ENCODE results near the gene SNORC. TPM values are rescaled to one million over a fixed set of nuclear protein-coding genes. Genes with fewer than 3 reads are reported as not detected.

SNORC gene
- total RNA-seq, 2 donors from 2014 or later, result 1.7 to 8.0 TPM

GRCh38 chr2:232865165-232865564 is 4.9 kb upstream of the SNORC start:
- H3K36me3 ChIP-seq, result no peaks in the 10 kb centered on the region
- TF ChIP-seq POLR2AphosphoS5 (IDR thresholded peaks at IDR 0.05) (no peak), POLR2A (IDR thresholded peaks at IDR 0.05) (no peak), CTCF (IDR thresholded peaks at IDR 0.05) (no peak)
- H3K27me3 ChIP-seq (replicated peaks; ENCODE audit: insufficient read depth), result no peaks in the 10 kb centered on the region
- intact Hi-C loops (cut with DNase I), result no loop called here
- DNase-seq (ENCODE audit: low spot score), result no peak
- no peaks in the 10 kb centered on the region for H3K9me3 ChIP-seq
- H3K4me3 ChIP-seq, result no peak overlapping the region
- no peaks in the 10 kb centered on the region for H3K4me1 ChIP-seq (replicated peaks)
- H3K27ac ChIP-seq, result no peak overlapping the region
- 97% methylated on average over 1 of the region's 1 CpG for WGBS

GRCh38 chr2:232866104-232866503 is 4.0 kb upstream of the SNORC start:
- intact Hi-C loops (cut with DNase I), result no loop called here
- 80% methylated on average over 4 of the region's 4 CpGs for WGBS
- H3K36me3 ChIP-seq, result no peaks in the 10 kb centered on the region
- no peaks in the 10 kb centered on the region for H3K27me3 ChIP-seq (replicated peaks; ENCODE audit: insufficient read depth)
- no peak overlapping the region for H3K27ac ChIP-seq
- TF ChIP-seq POLR2AphosphoS5 (IDR thresholded peaks at IDR 0.05), result no peak
- no peak for TF ChIP-seq CTCF (IDR thresholded peaks at IDR 0.05)
- no peak for TF ChIP-seq POLR2A (IDR thresholded peaks at IDR 0.05)
- DNase-seq (ENCODE audit: low spot score), result no peak
- H3K9me3 ChIP-seq, result no peaks in the 10 kb centered on the region
- H3K4me3 ChIP-seq, result no peak overlapping the region
- H3K4me1 ChIP-seq (replicated peaks), result no peaks in the 10 kb centered on the region

GRCh38 chr2:232869138-232870017 is 686 bp upstream of the SNORC start:
- no peak for DNase-seq (ENCODE audit: low spot score)
- H3K27me3 ChIP-seq (replicated peaks; ENCODE audit: insufficient read depth), result no peaks in the 10 kb centered on the region
- no peaks in the 10 kb centered on the region for H3K9me3 ChIP-seq
- no peaks in the 10 kb centered on the region for H3K4me1 ChIP-seq (replicated peaks)
- WGBS, result 71% methylated on average over 15 of the region's 15 CpGs
- no peak overlapping the region for H3K4me3 ChIP-seq
- H3K27ac ChIP-seq, result no peak overlapping the region
- no peaks in the 10 kb centered on the region for H3K36me3 ChIP-seq
- TF ChIP-seq POLR2AphosphoS5 (IDR thresholded peaks at IDR 0.05), result no peak
- TF ChIP-seq CTCF (IDR thresholded peaks at IDR 0.05), result no peak
- TF ChIP-seq POLR2A (IDR thresholded peaks at IDR 0.05), result no peak
- intact Hi-C loops (cut with DNase I), result no loop called here

- Histone ChIP-seq H3K27me3 (replicated peaks; ENCODE audit: insufficient read depth) (no peaks in the 10 kb centered on the region), H3K4me3 (no peak overlapping the region), H3K4me1 (replicated peaks) (no peaks in the 10 kb centered on the region), H3K9me3 (no peaks in the 10 kb centered on the region), H3K36me3 (no peaks in the 10 kb centered on the region), H3K27ac (no peak overlapping the region)
- intact Hi-C loops (cut with DNase I), result no loop called here
- WGBS, result 83% methylated on average over 17 of the region's 17 CpGs
- TF ChIP-seq CTCF (IDR thresholded peaks at IDR 0.05) (no peak), POLR2AphosphoS5 (IDR thresholded peaks at IDR 0.05) (no peak), POLR2A (IDR thresholded peaks at IDR 0.05) (no peak)
- DNase-seq (ENCODE audit: low spot score), result no peak
Observed at GRCh38 chr2:232870766-232871371, 805 bp downstream of the SNORC start.

Data from prostate gland (tissue), 2 donors.